Rectal smooth muscle tissue (tissue), 1 donor: ENCODE measurements around the gene OTOP2.

ENCODE experiments used
- H3K27ac ChIP-seq: one replicate; pipeline ENCODE4 v1.7.0; 2013; ENCODE audit warnings: low read depth, low read length, inconsistent platforms
- H3K27me3 ChIP-seq: one replicate; pipeline ENCODE4 v1.7.0; 2013; ENCODE audit warnings: low read length; ENCODE audit not compliant: control insufficient read depth, insufficient read depth
- H3K36me3 ChIP-seq: one replicate; pipeline ENCODE4 v1.7.0; 2013; ENCODE audit warnings: low read length; ENCODE audit not compliant: control insufficient read depth, insufficient read depth
- H3K4me1 ChIP-seq: one replicate; pipeline ENCODE4 v1.7.0; 2013; ENCODE audit warnings: low read length; ENCODE audit not compliant: control insufficient read depth, insufficient read depth
- H3K4me3 ChIP-seq: one replicate; pipeline ENCODE4 v1.7.0; 2013; ENCODE audit warnings: low read length
- H3K9ac ChIP-seq: one replicate; pipeline ENCODE4 v1.7.0; 2013; ENCODE audit warnings: low read length

Gene OTOP2, protein sequence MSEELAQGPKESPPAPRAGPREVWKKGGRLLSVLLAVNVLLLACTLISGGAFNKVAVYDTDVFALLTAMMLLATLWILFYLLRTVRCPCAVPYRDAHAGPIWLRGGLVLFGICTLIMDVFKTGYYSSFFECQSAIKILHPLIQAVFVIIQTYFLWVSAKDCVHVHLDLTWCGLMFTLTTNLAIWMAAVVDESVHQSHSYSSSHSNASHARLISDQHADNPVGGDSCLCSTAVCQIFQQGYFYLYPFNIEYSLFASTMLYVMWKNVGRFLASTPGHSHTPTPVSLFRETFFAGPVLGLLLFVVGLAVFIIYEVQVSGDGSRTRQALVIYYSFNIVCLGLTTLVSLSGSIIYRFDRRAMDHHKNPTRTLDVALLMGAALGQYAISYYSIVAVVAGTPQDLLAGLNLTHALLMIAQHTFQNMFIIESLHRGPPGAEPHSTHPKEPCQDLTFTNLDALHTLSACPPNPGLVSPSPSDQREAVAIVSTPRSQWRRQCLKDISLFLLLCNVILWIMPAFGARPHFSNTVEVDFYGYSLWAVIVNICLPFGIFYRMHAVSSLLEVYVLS

DNA sequence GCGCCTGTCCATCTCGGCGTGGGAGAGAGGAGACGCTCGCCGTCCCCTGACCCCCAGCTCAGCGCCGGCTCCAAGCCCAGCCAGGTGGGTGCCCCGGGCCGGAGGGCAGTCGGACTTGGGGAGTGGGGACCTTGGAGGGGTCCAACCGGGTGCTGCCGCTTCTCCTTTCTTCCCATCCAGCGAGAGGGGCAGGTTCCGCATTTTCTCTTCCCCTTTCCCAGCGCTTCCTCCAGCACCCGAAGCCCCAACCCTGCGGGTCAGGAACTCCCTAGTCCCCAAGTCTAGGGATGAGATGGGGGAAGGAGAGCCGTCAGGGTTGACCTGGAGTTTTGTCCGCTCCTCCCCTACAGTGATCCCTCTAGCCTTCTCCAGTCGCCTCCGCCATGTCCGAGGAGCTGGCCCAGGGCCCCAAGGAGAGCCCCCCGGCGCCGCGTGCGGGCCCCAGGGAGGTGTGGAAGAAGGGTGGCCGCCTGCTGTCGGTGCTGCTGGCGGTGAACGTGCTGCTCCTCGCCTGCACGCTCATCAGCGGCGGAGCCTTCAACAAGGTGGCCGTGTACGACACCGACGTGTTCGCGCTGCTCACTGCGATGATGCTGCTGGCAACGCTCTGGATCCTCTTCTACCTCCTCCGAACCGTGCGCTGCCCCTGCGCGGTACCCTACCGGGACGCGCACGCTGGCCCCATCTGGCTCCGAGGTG is at the start of gene OTOP2:
OTOP2 (plus strand) TSS at position 24 of the 699 bp plus-strand sequence; CDS start at position 384, 360 bp downstream.
- no peak within 1 kb of the TSS for H3K4me3 ChIP-seq
- H3K4me1 ChIP-seq = no peaks in the 10 kb centered on the region
- no peak within 1 kb of the TSS for H3K27ac ChIP-seq
- peaks cover 35% of the 10 kb centered on the region for H3K27me3 ChIP-seq
- no peaks in the 10 kb centered on the region for H3K36me3 ChIP-seq
- no peak within 1 kb of the TSS for H3K9ac ChIP-seq

GRCh38 chr17:74874615-74875037 is 49.4 kb upstream of the OTOP2 start:
- no peaks in the 10 kb centered on the region for H3K27me3 ChIP-seq
- no peak overlapping the region for H3K4me3 ChIP-seq
- no peak overlapping the region for H3K9ac ChIP-seq
- H3K4me1 ChIP-seq = peaks cover 7% of the 10 kb centered on the region
- H3K27ac ChIP-seq = no peak overlapping the region
- H3K36me3 ChIP-seq = no peaks in the 10 kb centered on the region

GRCh38 chr17:74875155-74875976 is 48.7 kb upstream of the OTOP2 start:
- no peak overlapping the region for H3K27ac ChIP-seq

GRCh38 chr17:74875977-74876593 is 48.0 kb upstream of the OTOP2 start:
- H3K27ac ChIP-seq = no peak overlapping the region
- no peaks in the 10 kb centered on the region for H3K36me3 ChIP-seq
- no peak overlapping the region for H3K9ac ChIP-seq
- H3K27me3 ChIP-seq = no peaks in the 10 kb centered on the region
- no peak overlapping the region for H3K4me3 ChIP-seq
- peaks cover 7% of the 10 kb centered on the region for H3K4me1 ChIP-seq

More at GRCh38 chr17:74875155-74875976, 48.7 kb upstream of the OTOP2 start:
- H3K36me3 ChIP-seq = no peaks in the 10 kb centered on the region
- no peak overlapping the region for H3K9ac ChIP-seq
- H3K4me3 ChIP-seq = no peak overlapping the region
- no peaks in the 10 kb centered on the region for H3K27me3 ChIP-seq
- H3K4me1 ChIP-seq = peaks cover 7% of the 10 kb centered on the region

GRCh38 chr17:74877592-74878548 is 46.2 kb upstream of the OTOP2 start:
- Histone ChIP-seq H3K9ac (no peak overlapping the region), H3K4me1 (peaks cover 3% of the 10 kb centered on the region), H3K36me3 (no peaks in the 10 kb centered on the region), H3K27me3 (no peaks in the 10 kb centered on the region), H3K27ac (no peak overlapping the region), H3K4me3 (no peak overlapping the region)

- no peak overlapping the region for H3K9ac ChIP-seq
- H3K27me3 ChIP-seq = no peaks in the 10 kb centered on the region
- H3K4me3 ChIP-seq = no peak overlapping the region
- peaks cover 3% of the 10 kb centered on the region for H3K4me1 ChIP-seq
- no peak overlapping the region for H3K27ac ChIP-seq
- no peaks in the 10 kb centered on the region for H3K36me3 ChIP-seq
These were observed 45.4 kb upstream of the OTOP2 start for GRCh38 chr17:74878658-74879057.

GRCh38 chr17:74879308-74879707 is 44.8 kb upstream of the OTOP2 start:
- Histone ChIP-seq H3K27me3 (no peaks in the 10 kb centered on the region), H3K36me3 (no peaks in the 10 kb centered on the region), H3K9ac (no peak overlapping the region), H3K4me1 (no peaks in the 10 kb centered on the region), H3K4me3 (no peak overlapping the region), H3K27ac (no peak overlapping the region)

- Histone ChIP-seq H3K36me3 (no peaks in the 10 kb centered on the region), H3K27ac (no peak overlapping the region), H3K4me3 (no peak overlapping the region), H3K27me3 (peaks cover 2% of the 10 kb centered on the region), H3K9ac (no peak overlapping the region), H3K4me1 (no peaks in the 10 kb centered on the region)
These were observed 43.0 kb upstream of the OTOP2 start for GRCh38 chr17:74881073-74881472.

GRCh38 chr17:74882517-74883240 is 41.4 kb upstream of the OTOP2 start:
- Histone ChIP-seq H3K4me1 (no peaks in the 10 kb centered on the region), H3K36me3 (no peaks in the 10 kb centered on the region), H3K27ac (no peak overlapping the region), H3K27me3 (peaks cover 2% of the 10 kb centered on the region), H3K4me3 (no peak overlapping the region), H3K9ac (no peak overlapping the region)

GRCh38 chr17:74883241-74883745 is 40.8 kb upstream of the OTOP2 start:
- Histone ChIP-seq H3K9ac (no peak overlapping the region), H3K4me3 (no peak overlapping the region), H3K4me1 (no peaks in the 10 kb centered on the region), H3K36me3 (no peaks in the 10 kb centered on the region), H3K27ac (no peak overlapping the region), H3K27me3 (peaks cover 2% of the 10 kb centered on the region)
